CD4-positive, alpha-beta T cell (primary cell): ENCODE measurements around the gene LGALS3BP. TPM values are rescaled to one million over a fixed set of nuclear protein-coding genes. Genes with fewer than 3 reads are reported as not detected.
A peak's percentile ranks its signal among the peaks of the same experiment; 100 is the strongest.

Experiments
- ATAC-seq: fragments of 200-7000 bp; cut with Tn5 transposase; one replicate; pipeline ENCODE4 v1.10.0; 2022; ENCODE audit warnings: mild to moderate bottlenecking; ENCODE audit not compliant: poor library complexity
- CTCF ChIA-PET: fragments of 350-600 bp; sonication (Branson Sonifier 250); formaldehyde crosslinking; loops from one replicate; lab custom pipeline; 2021; ENCODE audit warnings: antibody characterized with exemption, inconsistent platforms; lab: Charles Lee
- POLR2A ChIA-PET: fragments of 350-600 bp; sonication (Branson Sonifier 250); formaldehyde crosslinking; loops from one replicate; lab custom pipeline; 2021; ENCODE audit warnings: antibody characterized with exemption, inconsistent platforms; lab: Charles Lee
- DNase-seq, 14 experiments: peaks; one replicate each; pipeline ENCODE4 v3.0.0-alpha.2; 2013 to 2020; ENCODE audit warnings: mixed read lengths in 2 of 14
- H3K27ac ChIP-seq, 2 donors: one replicate each; pipeline versions ENCODE4 v1.5.1 to v1.7.0; 2013; ENCODE audit warnings: low read length in 2 of 2, low read depth in 1 of 2, mild to moderate bottlenecking in 1 of 2
- H3K27me3 ChIP-seq, 2 experiments: 1 replicate in 1 of 2; 2 replicates in 1 of 2; pipeline versions ENCODE4 v1.6.1 to v1.7.0; 2013; ENCODE audit warnings: low read length in 2 of 2, control low read depth in 1 of 2, mild to moderate bottlenecking in 1 of 2, moderate library complexity in 1 of 2; ENCODE audit not compliant: insufficient read depth in 2 of 2, control insufficient read depth in 1 of 2
- H3K36me3 ChIP-seq: one replicate; pipeline ENCODE4 v1.6.1; 2013; ENCODE audit warnings: low read length, control low read depth; ENCODE audit not compliant: insufficient read depth
- H3K4me1 ChIP-seq: one replicate; pipeline ENCODE4 v1.6.1; 2013; ENCODE audit warnings: low read length, control low read depth; ENCODE audit not compliant: insufficient read depth
- H3K4me3 ChIP-seq: one replicate; pipeline ENCODE4 v1.5.1; 2013; ENCODE audit warnings: mild to moderate bottlenecking, low read length, moderate library complexity
- H3K9me3 ChIP-seq, 2 experiments: 1 replicate in 1 of 2; 2 replicates in 1 of 2; pipeline versions ENCODE4 v1.6.1 to v1.7.0; 2013; ENCODE audit warnings: low read length in 2 of 2, mild to moderate bottlenecking in 2 of 2, control low read depth in 1 of 2, moderate library complexity in 1 of 2; ENCODE audit not compliant: control insufficient read depth in 1 of 2, insufficient read depth in 1 of 2
- H3K27ac Mint-ChIP-seq: one replicate; pipeline ENCODE4 v1.8.0; 2020; ENCODE audit warnings: mixed read lengths
- H3K27me3 Mint-ChIP-seq: one replicate; pipeline ENCODE4 v1.8.0; 2021; ENCODE audit warnings: mixed read lengths
- H3K36me3 Mint-ChIP-seq: one replicate; pipeline ENCODE4 v1.8.0; 2021; ENCODE audit warnings: low read depth, mixed read lengths
- H3K4me1 Mint-ChIP-seq: one replicate; pipeline ENCODE4 v1.8.0; 2021; ENCODE audit warnings: low read depth, mixed read lengths
- H3K4me3 Mint-ChIP-seq: one replicate; pipeline ENCODE4 v1.8.0; 2020; ENCODE audit warnings: mild to moderate bottlenecking, mixed read lengths
- H3K9me3 Mint-ChIP-seq: one replicate; pipeline ENCODE4 v1.8.0; 2020; ENCODE audit warnings: mixed read lengths
- intact Hi-C, 2 experiments: fragments of 100-400 bp; cut with DNase I in 1 of 2; cut with micrococcal nuclease in 1 of 2; formaldehyde crosslinking; loops; one replicate each; pipeline versions ENCODE4 v1.15.1 to v1.9.0; 2023 to 2025; cut with DNase I, micrococcal nuclease
- total RNA-seq, 174 experiments: library from RNA in 2 of 174; stranded (reverse) in 2 of 174; gene quantifications; one replicate each; pipeline ENCODE4 v1.2.3 and lab custom pipeline; 2021 to 2026
- TF ChIP-seq, protein P1 (sequence below): fragments of 200-600 bp; IDR thresholded peaks from one replicate; pipeline ENCODE4 v1.8.0; 2022; ENCODE audit warnings: antibody characterized with exemption, mild to moderate bottlenecking

Gene LGALS3BP
- total RNA-seq, 2 experiments from 2014 or later: 38.8 to 41.0 TPM

DNA sequence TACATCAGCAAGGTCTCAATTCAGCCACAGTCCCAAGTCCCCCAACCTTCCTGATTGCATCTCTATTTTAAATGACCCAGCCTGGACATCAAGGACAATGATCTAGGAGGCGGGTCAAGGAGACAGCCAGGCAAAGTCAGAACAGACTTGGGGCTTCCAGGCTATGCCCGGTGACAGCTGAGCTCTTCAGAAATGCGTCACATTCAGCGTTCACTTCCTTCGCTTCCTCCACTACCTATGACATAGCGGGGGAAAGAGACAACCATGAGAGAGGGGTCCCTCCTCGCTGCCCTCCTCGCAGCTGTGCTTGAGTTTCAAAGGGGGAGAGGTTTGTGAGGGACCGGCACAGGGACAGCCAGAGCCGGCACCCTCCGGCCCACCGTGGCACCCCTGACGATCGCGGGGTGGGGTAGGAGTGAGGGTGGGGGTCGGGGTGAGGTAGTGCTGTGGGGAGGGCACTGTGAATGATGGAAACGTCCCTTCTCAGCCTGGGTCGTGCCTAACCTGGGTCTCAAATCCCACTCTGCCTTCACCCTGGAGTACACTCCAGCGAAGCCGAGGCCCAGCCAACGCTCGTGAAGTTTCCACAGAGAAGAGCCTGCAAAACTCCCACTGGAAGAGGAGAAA, 12.3 kb upstream of the LGALS3BP start:
- H3K4me3 Mint-ChIP-seq: no peak overlapping the region
- Histone ChIP-seq H3K4me3 (no peak overlapping the region), H3K27me3 (no peaks in the 10 kb centered on the region), H3K9me3 (no peaks in the 10 kb centered on the region), H3K36me3 (peaks cover 56% of the 10 kb centered on the region), H3K4me1 (peaks cover 8% of the 10 kb centered on the region), H3K27ac (no peak overlapping the region)
- intact Hi-C loops: loop anchor here in 1 of 2 experiments (2.0 kb wide), 1 partner anchor 91 kb away; no protein-coding TSS in a partner anchor
- CTCF ChIA-PET: no interaction called here
- POLR2A ChIA-PET: interaction anchor here (1.1 kb wide), 1 partner anchor 18 kb away, joined by 3 read pairs; no protein-coding TSS in a partner anchor
- no peaks in the 10 kb centered on the region for H3K9me3 Mint-ChIP-seq
- peaks cover 10% of the 10 kb centered on the region for H3K4me1 Mint-ChIP-seq
- H3K27me3 Mint-ChIP-seq: no peaks in the 10 kb centered on the region
- no peak for DNase-seq
- no peak for ATAC-seq
- TF ChIP-seq, protein P1, sequence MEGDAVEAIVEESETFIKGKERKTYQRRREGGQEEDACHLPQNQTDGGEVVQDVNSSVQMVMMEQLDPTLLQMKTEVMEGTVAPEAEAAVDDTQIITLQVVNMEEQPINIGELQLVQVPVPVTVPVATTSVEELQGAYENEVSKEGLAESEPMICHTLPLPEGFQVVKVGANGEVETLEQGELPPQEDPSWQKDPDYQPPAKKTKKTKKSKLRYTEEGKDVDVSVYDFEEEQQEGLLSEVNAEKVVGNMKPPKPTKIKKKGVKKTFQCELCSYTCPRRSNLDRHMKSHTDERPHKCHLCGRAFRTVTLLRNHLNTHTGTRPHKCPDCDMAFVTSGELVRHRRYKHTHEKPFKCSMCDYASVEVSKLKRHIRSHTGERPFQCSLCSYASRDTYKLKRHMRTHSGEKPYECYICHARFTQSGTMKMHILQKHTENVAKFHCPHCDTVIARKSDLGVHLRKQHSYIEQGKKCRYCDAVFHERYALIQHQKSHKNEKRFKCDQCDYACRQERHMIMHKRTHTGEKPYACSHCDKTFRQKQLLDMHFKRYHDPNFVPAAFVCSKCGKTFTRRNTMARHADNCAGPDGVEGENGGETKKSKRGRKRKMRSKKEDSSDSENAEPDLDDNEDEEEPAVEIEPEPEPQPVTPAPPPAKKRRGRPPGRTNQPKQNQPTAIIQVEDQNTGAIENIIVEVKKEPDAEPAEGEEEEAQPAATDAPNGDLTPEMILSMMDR: no peak
- H3K27ac Mint-ChIP-seq: no peak overlapping the region
- peaks cover 48% of the 10 kb centered on the region for H3K36me3 Mint-ChIP-seq

- Histone ChIP-seq H3K36me3 (peaks cover 47% of the 10 kb centered on the region), H3K9me3 (no peaks in the 10 kb centered on the region), H3K27me3 (no peaks in the 10 kb centered on the region), H3K27ac (no peak overlapping the region), H3K4me3 (no peak overlapping the region), H3K4me1 (peaks cover 16% of the 10 kb centered on the region)
- no peak for ATAC-seq
- intact Hi-C loops: no loop called here
- Mint-ChIP-seq H3K9me3 (no peaks in the 10 kb centered on the region), H3K4me3 (no peak overlapping the region), H3K27me3 (no peaks in the 10 kb centered on the region), H3K36me3 (peaks cover 48% of the 10 kb centered on the region), H3K27ac (no peak overlapping the region), H3K4me1 (peaks cover 18% of the 10 kb centered on the region)
- TF ChIP-seq, protein P1: no peak
- CTCF ChIA-PET: no interaction called here
- DNase-seq: no peak
- POLR2A ChIA-PET: interaction anchor here (1.1 kb wide), 1 partner anchor 19 kb away, joined by 3 read pairs; no protein-coding TSS in a partner anchor
Observed at GRCh38 chr17:78991017-78991738, 11.5 kb upstream of the LGALS3BP start.

DNA sequence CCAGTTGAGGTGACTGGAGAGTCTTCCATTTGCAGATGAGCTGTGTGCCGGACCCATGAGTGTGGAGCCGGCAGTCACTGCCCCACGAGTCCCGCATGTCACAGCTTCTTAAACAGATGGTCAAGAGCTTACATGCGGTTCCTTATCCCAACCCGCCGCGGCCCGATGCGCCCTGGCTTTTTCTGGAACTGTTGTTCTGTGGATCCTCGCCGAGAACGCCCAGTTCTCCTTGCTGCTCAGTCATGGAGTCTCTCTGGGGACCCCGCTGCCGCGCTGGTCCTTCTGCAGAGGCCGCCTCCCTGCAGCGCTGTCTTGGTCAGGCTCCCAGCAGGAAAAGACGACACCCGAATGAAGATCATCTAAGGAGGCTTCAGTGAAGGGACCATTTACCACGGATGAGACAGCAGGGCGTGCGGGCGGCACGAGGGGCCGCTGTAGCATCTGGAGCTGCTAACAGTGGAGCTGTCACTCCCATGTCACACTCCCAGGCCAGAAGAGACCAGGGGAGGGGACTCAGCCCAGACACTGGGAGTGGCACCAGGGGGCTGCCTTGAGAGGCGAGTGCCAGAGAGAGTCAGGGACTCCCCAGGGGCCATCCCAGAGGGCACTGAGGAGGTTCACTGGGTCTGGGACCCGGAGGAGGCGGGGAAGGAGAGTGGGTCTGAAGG, 10.8 kb upstream of the LGALS3BP start:
- Mint-ChIP-seq H3K4me3 (no peak overlapping the region), H3K27me3 (no peaks in the 10 kb centered on the region), H3K36me3 (peaks cover 42% of the 10 kb centered on the region), H3K9me3 (no peaks in the 10 kb centered on the region), H3K4me1 (peaks cover 24% of the 10 kb centered on the region), H3K27ac (no peak overlapping the region)
- no peak overlapping the region for H3K27ac ChIP-seq
- H3K27me3 ChIP-seq: no peaks in the 10 kb centered on the region
- H3K4me3 ChIP-seq: no peak overlapping the region
- H3K36me3 ChIP-seq: peaks cover 40% of the 10 kb centered on the region
- peaks cover 23% of the 10 kb centered on the region for H3K4me1 ChIP-seq
- DNase-seq: peak in 1 of 14 experiments; percentile 2
- ATAC-seq: no peak
- TF ChIP-seq, protein P1: no peak
- ChIA-PET POLR2A (no interaction called here), CTCF (no interaction called here)
- intact Hi-C loops: no loop called here
- H3K9me3 ChIP-seq: no peaks in the 10 kb centered on the region
